ENCODE results near the gene PIK3R2. TPM values are rescaled to one million over a fixed set of nuclear protein-coding genes. Genes with fewer than 3 reads are reported as not detected.

PIK3R2 gene
- polyA plus RNA-seq, 1 donor from 2014 or later: 14.8 TPM

- Histone ChIP-seq H3K27me3 (ENCODE audit: insufficient read depth, low read depth, low read length) (no peaks in the 10 kb centered on the region), H3K27ac (ENCODE audit: low read length) (no peak overlapping the region), H4K20me1 (ENCODE audit: insufficient read depth) (no peaks in the 10 kb centered on the region), H3K9me3 (ENCODE audit: low read length) (no peaks in the 10 kb centered on the region), H3F3A (ENCODE audit: insufficient read depth, low read length, poor library complexity, severe bottlenecking) (no peaks in the 10 kb centered on the region), H3K4me2 (ENCODE audit: low read length) (no peak overlapping the region), H2AFZ (ENCODE audit: low read depth, low read length) (no peak overlapping the region), H3K79me2 (replicated peaks; ENCODE audit: insufficient read depth, low read length) (no peaks in the 10 kb centered on the region), H3K4me3 (ENCODE audit: low read length) (no peak overlapping the region), H3K9ac (ENCODE audit: low read length) (no peak overlapping the region), H3K36me3 (ENCODE audit: insufficient read depth, low read length) (no peaks in the 10 kb centered on the region), H3K9me2 (ENCODE audit: insufficient read depth, low read length) (no peaks in the 10 kb centered on the region)
- TF ChIP-seq TAF1 (IDR thresholded peaks at IDR 0.05; ENCODE audit: low read depth) (no peak), SMC3 (conservative IDR thresholded peaks at IDR 0.05; ENCODE audit: poor library complexity) (no peak), EZH2 (IDR thresholded peaks at IDR 0.05; ENCODE audit: borderline replicate concordance, insufficient read depth, low read length, poor library complexity, severe bottlenecking) (no peak), EP300 (conservative IDR thresholded peaks at IDR 0.05; ENCODE audit: poor library complexity, severe bottlenecking) (no peak), MXI1 (conservative IDR thresholded peaks at IDR 0.05; ENCODE audit: poor library complexity, severe bottlenecking) (no peak), RAD21 (conservative IDR thresholded peaks at IDR 0.05) (no peak), POLR2AphosphoS5 (IDR thresholded peaks at IDR 0.05) (no peak)
- TF ChIP-seq, protein P1, sequence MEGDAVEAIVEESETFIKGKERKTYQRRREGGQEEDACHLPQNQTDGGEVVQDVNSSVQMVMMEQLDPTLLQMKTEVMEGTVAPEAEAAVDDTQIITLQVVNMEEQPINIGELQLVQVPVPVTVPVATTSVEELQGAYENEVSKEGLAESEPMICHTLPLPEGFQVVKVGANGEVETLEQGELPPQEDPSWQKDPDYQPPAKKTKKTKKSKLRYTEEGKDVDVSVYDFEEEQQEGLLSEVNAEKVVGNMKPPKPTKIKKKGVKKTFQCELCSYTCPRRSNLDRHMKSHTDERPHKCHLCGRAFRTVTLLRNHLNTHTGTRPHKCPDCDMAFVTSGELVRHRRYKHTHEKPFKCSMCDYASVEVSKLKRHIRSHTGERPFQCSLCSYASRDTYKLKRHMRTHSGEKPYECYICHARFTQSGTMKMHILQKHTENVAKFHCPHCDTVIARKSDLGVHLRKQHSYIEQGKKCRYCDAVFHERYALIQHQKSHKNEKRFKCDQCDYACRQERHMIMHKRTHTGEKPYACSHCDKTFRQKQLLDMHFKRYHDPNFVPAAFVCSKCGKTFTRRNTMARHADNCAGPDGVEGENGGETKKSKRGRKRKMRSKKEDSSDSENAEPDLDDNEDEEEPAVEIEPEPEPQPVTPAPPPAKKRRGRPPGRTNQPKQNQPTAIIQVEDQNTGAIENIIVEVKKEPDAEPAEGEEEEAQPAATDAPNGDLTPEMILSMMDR (IDR thresholded peaks at IDR 0.05; ENCODE audit: poor library complexity, severe bottlenecking): no peak
- TF ChIP-seq, protein P2, sequence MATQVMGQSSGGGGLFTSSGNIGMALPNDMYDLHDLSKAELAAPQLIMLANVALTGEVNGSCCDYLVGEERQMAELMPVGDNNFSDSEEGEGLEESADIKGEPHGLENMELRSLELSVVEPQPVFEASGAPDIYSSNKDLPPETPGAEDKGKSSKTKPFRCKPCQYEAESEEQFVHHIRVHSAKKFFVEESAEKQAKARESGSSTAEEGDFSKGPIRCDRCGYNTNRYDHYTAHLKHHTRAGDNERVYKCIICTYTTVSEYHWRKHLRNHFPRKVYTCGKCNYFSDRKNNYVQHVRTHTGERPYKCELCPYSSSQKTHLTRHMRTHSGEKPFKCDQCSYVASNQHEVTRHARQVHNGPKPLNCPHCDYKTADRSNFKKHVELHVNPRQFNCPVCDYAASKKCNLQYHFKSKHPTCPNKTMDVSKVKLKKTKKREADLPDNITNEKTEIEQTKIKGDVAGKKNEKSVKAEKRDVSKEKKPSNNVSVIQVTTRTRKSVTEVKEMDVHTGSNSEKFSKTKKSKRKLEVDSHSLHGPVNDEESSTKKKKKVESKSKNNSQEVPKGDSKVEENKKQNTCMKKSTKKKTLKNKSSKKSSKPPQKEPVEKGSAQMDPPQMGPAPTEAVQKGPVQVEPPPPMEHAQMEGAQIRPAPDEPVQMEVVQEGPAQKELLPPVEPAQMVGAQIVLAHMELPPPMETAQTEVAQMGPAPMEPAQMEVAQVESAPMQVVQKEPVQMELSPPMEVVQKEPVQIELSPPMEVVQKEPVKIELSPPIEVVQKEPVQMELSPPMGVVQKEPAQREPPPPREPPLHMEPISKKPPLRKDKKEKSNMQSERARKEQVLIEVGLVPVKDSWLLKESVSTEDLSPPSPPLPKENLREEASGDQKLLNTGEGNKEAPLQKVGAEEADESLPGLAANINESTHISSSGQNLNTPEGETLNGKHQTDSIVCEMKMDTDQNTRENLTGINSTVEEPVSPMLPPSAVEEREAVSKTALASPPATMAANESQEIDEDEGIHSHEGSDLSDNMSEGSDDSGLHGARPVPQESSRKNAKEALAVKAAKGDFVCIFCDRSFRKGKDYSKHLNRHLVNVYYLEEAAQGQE (IDR thresholded peaks at IDR 0.05; ENCODE audit: borderline replicate concordance): no peak
Observed at GRCh38 chr19:18141031-18141430, 11.9 kb upstream of the PIK3R2 start.

GRCh38 chr19:18143902-18144301 is 9.1 kb upstream of the PIK3R2 start:
- H4K20me1 ChIP-seq (ENCODE audit: insufficient read depth): no peaks in the 10 kb centered on the region
- H3K27ac ChIP-seq (ENCODE audit: low read length): no peak overlapping the region
- no peaks in the 10 kb centered on the region for H3F3A ChIP-seq (ENCODE audit: insufficient read depth, low read length, poor library complexity, severe bottlenecking)
- no peaks in the 10 kb centered on the region for H3K9me2 ChIP-seq (ENCODE audit: insufficient read depth, low read length)
- H3K79me2 ChIP-seq (replicated peaks; ENCODE audit: insufficient read depth, low read length): no peaks in the 10 kb centered on the region
- no peaks in the 10 kb centered on the region for H3K36me3 ChIP-seq (ENCODE audit: insufficient read depth, low read length)
- H3K4me2 ChIP-seq (ENCODE audit: low read length): no peak overlapping the region
- H3K9ac ChIP-seq (ENCODE audit: low read length): no peak overlapping the region
- H3K27me3 ChIP-seq (ENCODE audit: insufficient read depth, low read depth, low read length): no peaks in the 10 kb centered on the region
- H3K9me3 ChIP-seq (ENCODE audit: low read length): no peaks in the 10 kb centered on the region
- no peak overlapping the region for H2AFZ ChIP-seq (ENCODE audit: low read depth, low read length)
- TF ChIP-seq, protein P2 (IDR thresholded peaks at IDR 0.05; ENCODE audit: borderline replicate concordance): no peak
- TF ChIP-seq SMC3 (conservative IDR thresholded peaks at IDR 0.05; ENCODE audit: poor library complexity): no peak
- TF ChIP-seq POLR2AphosphoS5 (IDR thresholded peaks at IDR 0.05): no peak
- TF ChIP-seq RAD21 (conservative IDR thresholded peaks at IDR 0.05): no peak
- TF ChIP-seq, protein P1 (IDR thresholded peaks at IDR 0.05; ENCODE audit: poor library complexity, severe bottlenecking): no peak
- TF ChIP-seq EZH2 (IDR thresholded peaks at IDR 0.05; ENCODE audit: borderline replicate concordance, insufficient read depth, low read length, poor library complexity, severe bottlenecking): no peak
- TF ChIP-seq EP300 (conservative IDR thresholded peaks at IDR 0.05; ENCODE audit: poor library complexity, severe bottlenecking): no peak
- no peak for TF ChIP-seq MXI1 (conservative IDR thresholded peaks at IDR 0.05; ENCODE audit: poor library complexity, severe bottlenecking)
- no peak for TF ChIP-seq TAF1 (IDR thresholded peaks at IDR 0.05; ENCODE audit: low read depth)
- H3K4me3 ChIP-seq (ENCODE audit: low read length): no peak overlapping the region

Measured in neural cell (in vitro differentiated cells).